Measurements from ENCODE around the gene NCAM1.

Gene NCAM1

DNA sequence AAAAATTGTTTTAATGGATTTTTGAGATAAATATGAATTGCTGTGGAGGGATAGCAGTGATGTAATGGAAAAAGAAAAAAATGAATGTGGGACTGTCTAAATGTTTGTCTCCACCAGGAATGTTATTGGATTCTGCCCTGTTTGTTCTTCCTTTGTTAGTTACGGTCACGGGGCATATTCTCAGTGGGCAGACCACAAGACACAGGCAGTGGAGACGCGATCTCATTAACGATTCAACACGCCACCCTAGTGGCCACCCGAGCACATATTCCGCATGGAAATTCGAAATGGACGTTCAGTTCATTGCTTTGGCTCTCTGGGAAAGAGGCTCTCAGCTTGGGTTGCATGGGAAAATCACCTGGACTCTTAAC lies 201.4 kb downstream of the NCAM1 start:
- no peak for TF ChIP-seq MAX (IDR thresholded peaks at IDR 0.05)
- TF ChIP-seq NFIC (IDR thresholded peaks at IDR 0.05), result no peak
- no peak for TF ChIP-seq TEAD4 (IDR thresholded peaks at IDR 0.05)
- TF ChIP-seq EGR1 (IDR thresholded peaks at IDR 0.05), result no peak
- no peak for TF ChIP-seq ZBTB7A (IDR thresholded peaks at IDR 0.05; ENCODE audit: low read depth)
- TF ChIP-seq YY1 (IDR thresholded peaks at IDR 0.05; ENCODE audit: low read depth), result no peak
- TF ChIP-seq FOXM1 (IDR thresholded peaks at IDR 0.05; ENCODE audit: borderline replicate concordance, low read depth), result no peak
- TF ChIP-seq TCF12 (IDR thresholded peaks at IDR 0.05; ENCODE audit: low read depth), result no peak
- no peak for TF ChIP-seq CREB1 (IDR thresholded peaks at IDR 0.05; ENCODE audit: low read depth)
- TF ChIP-seq, protein P1, sequence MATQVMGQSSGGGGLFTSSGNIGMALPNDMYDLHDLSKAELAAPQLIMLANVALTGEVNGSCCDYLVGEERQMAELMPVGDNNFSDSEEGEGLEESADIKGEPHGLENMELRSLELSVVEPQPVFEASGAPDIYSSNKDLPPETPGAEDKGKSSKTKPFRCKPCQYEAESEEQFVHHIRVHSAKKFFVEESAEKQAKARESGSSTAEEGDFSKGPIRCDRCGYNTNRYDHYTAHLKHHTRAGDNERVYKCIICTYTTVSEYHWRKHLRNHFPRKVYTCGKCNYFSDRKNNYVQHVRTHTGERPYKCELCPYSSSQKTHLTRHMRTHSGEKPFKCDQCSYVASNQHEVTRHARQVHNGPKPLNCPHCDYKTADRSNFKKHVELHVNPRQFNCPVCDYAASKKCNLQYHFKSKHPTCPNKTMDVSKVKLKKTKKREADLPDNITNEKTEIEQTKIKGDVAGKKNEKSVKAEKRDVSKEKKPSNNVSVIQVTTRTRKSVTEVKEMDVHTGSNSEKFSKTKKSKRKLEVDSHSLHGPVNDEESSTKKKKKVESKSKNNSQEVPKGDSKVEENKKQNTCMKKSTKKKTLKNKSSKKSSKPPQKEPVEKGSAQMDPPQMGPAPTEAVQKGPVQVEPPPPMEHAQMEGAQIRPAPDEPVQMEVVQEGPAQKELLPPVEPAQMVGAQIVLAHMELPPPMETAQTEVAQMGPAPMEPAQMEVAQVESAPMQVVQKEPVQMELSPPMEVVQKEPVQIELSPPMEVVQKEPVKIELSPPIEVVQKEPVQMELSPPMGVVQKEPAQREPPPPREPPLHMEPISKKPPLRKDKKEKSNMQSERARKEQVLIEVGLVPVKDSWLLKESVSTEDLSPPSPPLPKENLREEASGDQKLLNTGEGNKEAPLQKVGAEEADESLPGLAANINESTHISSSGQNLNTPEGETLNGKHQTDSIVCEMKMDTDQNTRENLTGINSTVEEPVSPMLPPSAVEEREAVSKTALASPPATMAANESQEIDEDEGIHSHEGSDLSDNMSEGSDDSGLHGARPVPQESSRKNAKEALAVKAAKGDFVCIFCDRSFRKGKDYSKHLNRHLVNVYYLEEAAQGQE (IDR thresholded peaks at IDR 0.05; ENCODE audit: low read depth), result no peak
- no peak for TF ChIP-seq CEBPB (IDR thresholded peaks at IDR 0.05)
- TF ChIP-seq EP300 (IDR thresholded peaks at IDR 0.05; ENCODE audit: borderline replicate concordance), result no peak
- no peak for TF ChIP-seq TAF1 (IDR thresholded peaks at IDR 0.05; ENCODE audit: low read depth)
- no peak for TF ChIP-seq USF1 (IDR thresholded peaks at IDR 0.05)
- TF ChIP-seq RAD21 (IDR thresholded peaks at IDR 0.05; ENCODE audit: low read depth), result no peak

DNA sequence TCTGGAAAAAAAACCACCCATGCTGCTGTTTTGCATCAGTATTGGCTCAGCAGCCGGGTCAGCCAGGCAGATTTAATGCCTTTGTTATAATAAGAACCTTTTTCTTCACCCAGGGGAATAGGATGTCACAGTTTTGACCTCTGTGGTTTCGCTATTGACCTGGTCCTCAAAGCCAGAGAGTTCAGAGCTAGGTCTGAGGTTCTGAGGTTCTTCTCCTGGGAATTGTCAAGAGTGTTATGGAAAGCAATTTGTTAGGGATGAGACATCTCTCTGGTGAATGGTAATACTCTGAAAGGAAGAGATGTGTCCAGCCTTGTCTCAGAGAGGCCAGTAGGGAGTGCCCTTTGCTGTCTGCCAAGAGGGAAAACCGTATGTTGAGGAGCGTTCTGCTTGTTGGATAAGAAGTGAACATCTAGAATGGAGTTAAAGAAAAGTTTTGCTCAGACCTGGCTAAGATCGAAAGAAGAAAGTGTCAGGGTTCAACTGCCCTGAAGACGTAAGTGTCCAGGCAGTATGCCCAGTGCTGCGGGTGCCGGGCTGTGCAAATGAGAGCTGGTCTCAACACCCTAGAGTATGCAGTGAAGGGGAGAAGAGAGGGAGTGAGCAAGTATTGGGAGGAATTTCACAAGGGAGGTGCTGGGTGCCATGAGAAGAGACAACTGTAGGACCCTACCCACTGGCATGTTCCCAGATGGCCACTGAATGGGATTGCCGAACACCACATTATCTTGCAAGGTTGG lies 202.2 kb downstream of the NCAM1 start:
- no peak for TF ChIP-seq EGR1 (IDR thresholded peaks at IDR 0.05)
- TF ChIP-seq, protein P1 (IDR thresholded peaks at IDR 0.05; ENCODE audit: low read depth), result no peak
- no peak for TF ChIP-seq EP300 (IDR thresholded peaks at IDR 0.05; ENCODE audit: borderline replicate concordance)
- TF ChIP-seq ZBTB7A (IDR thresholded peaks at IDR 0.05; ENCODE audit: low read depth), result no peak
- no peak for TF ChIP-seq RAD21 (IDR thresholded peaks at IDR 0.05; ENCODE audit: low read depth)
- no peak for TF ChIP-seq CEBPB (IDR thresholded peaks at IDR 0.05)
- TF ChIP-seq MAX (IDR thresholded peaks at IDR 0.05), result no peak
- TF ChIP-seq NFIC (IDR thresholded peaks at IDR 0.05), result no peak
- TF ChIP-seq TAF1 (IDR thresholded peaks at IDR 0.05; ENCODE audit: low read depth), result no peak
- no peak for TF ChIP-seq YY1 (IDR thresholded peaks at IDR 0.05; ENCODE audit: low read depth)
- no peak for TF ChIP-seq CREB1 (IDR thresholded peaks at IDR 0.05; ENCODE audit: low read depth)
- no peak for TF ChIP-seq TCF12 (IDR thresholded peaks at IDR 0.05; ENCODE audit: low read depth)
- no peak for TF ChIP-seq USF1 (IDR thresholded peaks at IDR 0.05)

DNA sequence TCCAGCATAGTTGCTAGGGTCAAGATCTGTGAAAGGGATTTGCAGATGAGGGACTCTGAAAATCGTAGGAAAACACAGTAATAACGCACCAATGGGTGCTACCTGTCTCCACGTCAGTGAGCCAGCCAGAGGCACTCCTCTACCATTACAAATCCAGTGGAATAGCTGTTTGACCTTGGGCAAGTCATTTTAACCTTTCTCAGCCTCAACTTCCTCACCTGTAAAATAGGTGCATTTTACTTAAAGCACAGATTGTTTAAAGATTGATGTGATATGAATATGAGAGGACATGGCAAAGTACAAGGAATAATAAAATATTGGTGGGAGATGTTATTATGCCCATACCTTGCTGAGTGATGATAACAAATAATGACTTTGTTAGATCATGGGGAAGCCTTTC lies 205.1 kb downstream of the NCAM1 start:
- no peak for TF ChIP-seq TEAD4 (IDR thresholded peaks at IDR 0.05)
- TF ChIP-seq TAF1 (IDR thresholded peaks at IDR 0.05; ENCODE audit: low read depth), result no peak

- TF ChIP-seq EGR1 (IDR thresholded peaks at IDR 0.05) (no peak), FOXM1 (IDR thresholded peaks at IDR 0.05; ENCODE audit: borderline replicate concordance, low read depth) (no peak), TCF12 (IDR thresholded peaks at IDR 0.05; ENCODE audit: low read depth) (no peak), TEAD4 (IDR thresholded peaks at IDR 0.05) (no peak), ZBTB7A (IDR thresholded peaks at IDR 0.05; ENCODE audit: low read depth) (no peak), TAF1 (IDR thresholded peaks at IDR 0.05; ENCODE audit: low read depth) (no peak), CREB1 (IDR thresholded peaks at IDR 0.05; ENCODE audit: low read depth) (no peak), CEBPB (IDR thresholded peaks at IDR 0.05) (no peak), MAX (IDR thresholded peaks at IDR 0.05) (no peak), YY1 (IDR thresholded peaks at IDR 0.05; ENCODE audit: low read depth) (no peak), RAD21 (IDR thresholded peaks at IDR 0.05; ENCODE audit: low read depth) (no peak), NFIC (IDR thresholded peaks at IDR 0.05) (no peak), USF1 (IDR thresholded peaks at IDR 0.05) (no peak), EP300 (IDR thresholded peaks at IDR 0.05; ENCODE audit: borderline replicate concordance) (no peak)
- TF ChIP-seq, protein P1 (IDR thresholded peaks at IDR 0.05; ENCODE audit: low read depth), result no peak
Observed at GRCh38 chr11:113167599-113167998, 206.4 kb downstream of the NCAM1 start.

All from Ishikawa (cell line).